HG03432 (cell line): ENCODE data around the gene SSPN.

Experiments
- ATAC-seq: cut with Tn5 transposase; IDR thresholded peaks from one replicate; pipeline ENCODE4 v1.9.1; 2021; ENCODE audit warnings: mild to moderate bottlenecking, moderate library complexity; ENCODE audit not compliant: unreplicated experiment

The SSPN gene

GRCh38 chr12:26281320-26281719, 85.9 kb downstream of the SSPN start:
- no peak for ATAC-seq

- no peak for ATAC-seq
These were observed 87.1 kb downstream of the SSPN start for GRCh38 chr12:26282339-26282940.

GRCh38 chr12:26283046-26283445, 87.7 kb downstream of the SSPN start:
- no peak for ATAC-seq

GRCh38 chr12:26283617-26284016, 88.2 kb downstream of the SSPN start:
- ATAC-seq = no peak

GRCh38 chr12:26285401-26285800, 90.0 kb downstream of the SSPN start:
- ATAC-seq = no peak

- no peak for ATAC-seq
These were observed 90.8 kb downstream of the SSPN start for GRCh38 chr12:26286186-26286585.

GRCh38 chr12:26287671-26288381, 92.5 kb downstream of the SSPN start:
- ATAC-seq = no peak

GRCh38 chr12:26290565-26290964, 95.2 kb downstream of the SSPN start:
- no peak for ATAC-seq

- no peak for ATAC-seq
These were observed 97.2 kb downstream of the SSPN start for GRCh38 chr12:26292596-26292995.

GRCh38 chr12:26293612-26294011, 98.2 kb downstream of the SSPN start:
- ATAC-seq = no peak

- no peak for ATAC-seq
These were observed 99.6 kb downstream of the SSPN start for GRCh38 chr12:26295001-26295400.

GRCh38 chr12:26297396-26298070, 102.2 kb downstream of the SSPN start:
- ATAC-seq = no peak

- ATAC-seq = peak; percentile 99
These were observed 103.6 kb downstream of the SSPN start for GRCh38 chr12:26298785-26299621.

GRCh38 chr12:26299751-26300150, 104.4 kb downstream of the SSPN start:
- ATAC-seq = no peak
